GM15510 (cell line): ENCODE results near the gene HSD3B7.

ENCODE experiments used
- POLR2A ChIP-seq: IDR thresholded peaks from 3 replicates; pipeline ENCODE4 v1.6.1; 2011; ENCODE audit warnings: borderline replicate concordance; ENCODE audit not compliant: insufficient read length; ENCODE audit errors: extremely low read depth

Gene HSD3B7

DNA sequence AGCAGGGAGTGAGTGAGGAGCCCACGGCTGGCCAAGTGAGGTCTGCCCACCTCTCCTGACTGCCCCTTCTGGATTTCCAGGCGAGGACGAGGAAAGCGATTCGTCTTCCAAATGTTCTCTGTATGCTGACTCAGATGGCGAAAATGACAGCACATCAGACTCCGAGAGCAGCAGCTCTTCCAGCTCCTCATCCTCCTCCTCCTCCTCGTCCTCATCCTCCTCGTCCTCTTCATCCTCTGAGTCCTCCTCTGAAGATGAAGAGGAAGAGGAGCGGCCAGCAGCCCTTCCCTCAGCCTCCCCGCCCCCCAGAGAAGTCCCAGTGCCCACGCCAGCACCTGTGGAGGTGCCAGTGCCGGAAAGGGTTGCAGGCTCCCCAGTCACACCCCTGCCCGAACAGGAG lies 13.7 kb upstream of the HSD3B7 start:
- no peak for TF ChIP-seq POLR2A

DNA sequence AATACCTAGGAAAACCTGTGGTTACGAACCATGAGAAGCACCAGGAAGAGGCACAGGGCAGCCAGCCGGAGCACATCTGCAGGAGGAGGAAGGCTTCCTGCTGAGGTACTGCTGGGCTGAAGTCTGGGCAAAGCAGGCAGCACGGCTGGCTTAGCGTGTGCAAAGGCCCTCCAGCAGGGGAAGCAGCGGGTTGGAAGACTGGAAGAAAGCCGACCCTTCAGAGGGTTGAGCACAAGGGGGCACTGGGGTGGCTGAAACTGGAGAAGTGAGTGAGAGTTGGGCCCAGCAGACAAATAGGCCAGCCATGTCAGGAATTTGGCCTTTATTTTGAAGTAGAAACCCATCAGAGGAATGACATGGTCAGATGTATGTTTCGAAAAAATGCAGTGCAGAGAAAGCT lies 12.1 kb upstream of the HSD3B7 start:
- no peak for TF ChIP-seq POLR2A

DNA sequence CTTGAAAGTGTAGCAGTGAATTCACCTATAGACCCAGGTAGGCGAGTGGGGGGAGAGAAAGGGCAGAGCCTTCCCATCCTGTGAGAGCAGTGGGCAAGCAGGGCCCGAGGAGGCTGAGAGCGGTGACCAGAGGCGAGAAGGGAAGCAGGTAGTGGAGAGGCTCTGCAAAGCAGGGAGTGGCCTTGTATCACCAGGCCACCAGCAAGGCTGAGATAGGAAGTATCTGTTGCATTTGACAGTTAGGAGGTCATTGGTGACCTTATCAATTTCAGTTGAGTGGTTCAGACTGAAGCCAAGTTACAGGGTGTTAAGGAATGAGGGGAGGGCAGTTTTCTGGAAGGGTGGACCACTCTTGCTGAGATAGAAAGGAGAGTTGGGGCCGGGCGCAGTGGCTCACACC lies 10.7 kb upstream of the HSD3B7 start:
- no peak for TF ChIP-seq POLR2A

DNA sequence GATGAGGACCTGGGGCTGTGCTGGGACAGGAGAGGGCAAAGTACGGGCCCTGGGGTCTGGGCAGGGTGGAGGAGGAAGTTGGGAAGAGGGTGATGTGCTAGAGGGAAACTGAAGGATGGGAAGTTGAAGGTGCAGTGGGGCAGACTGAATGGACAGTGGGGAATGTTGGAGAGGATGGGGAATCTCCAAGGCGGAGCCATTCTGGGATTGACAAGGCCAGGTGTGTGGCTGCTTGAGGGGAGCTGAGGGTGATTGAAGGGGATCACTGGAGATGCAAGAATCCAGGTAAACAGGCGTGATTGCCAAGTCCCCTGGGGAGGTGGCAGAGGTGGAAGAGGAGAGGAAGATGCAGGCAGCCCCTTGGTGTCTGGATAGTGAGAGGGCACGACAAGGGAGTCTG lies 8.5 kb upstream of the HSD3B7 start:
- TF ChIP-seq POLR2A, result no peak

DNA sequence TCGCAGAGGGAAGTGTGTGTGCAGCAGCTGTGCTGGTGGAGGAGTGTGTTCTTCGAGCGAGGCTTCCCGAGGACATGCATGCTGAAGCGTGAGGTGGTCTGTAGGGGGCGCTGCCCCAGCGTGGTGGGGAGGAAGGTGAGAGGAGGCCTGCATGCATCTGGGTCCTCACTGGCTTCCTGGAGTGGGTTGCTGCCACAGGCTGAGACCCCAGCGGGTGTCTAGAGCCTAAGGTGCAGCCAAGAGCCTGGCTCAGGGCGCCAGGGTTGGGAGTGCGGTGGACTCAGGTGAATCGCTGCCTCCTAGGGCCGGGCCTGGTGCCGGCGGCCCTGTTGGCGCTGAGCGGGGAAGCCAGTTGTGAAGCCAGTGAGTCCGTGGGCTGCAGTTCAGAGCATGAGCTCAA lies 7.5 kb upstream of the HSD3B7 start:
- no peak for TF ChIP-seq POLR2A

DNA sequence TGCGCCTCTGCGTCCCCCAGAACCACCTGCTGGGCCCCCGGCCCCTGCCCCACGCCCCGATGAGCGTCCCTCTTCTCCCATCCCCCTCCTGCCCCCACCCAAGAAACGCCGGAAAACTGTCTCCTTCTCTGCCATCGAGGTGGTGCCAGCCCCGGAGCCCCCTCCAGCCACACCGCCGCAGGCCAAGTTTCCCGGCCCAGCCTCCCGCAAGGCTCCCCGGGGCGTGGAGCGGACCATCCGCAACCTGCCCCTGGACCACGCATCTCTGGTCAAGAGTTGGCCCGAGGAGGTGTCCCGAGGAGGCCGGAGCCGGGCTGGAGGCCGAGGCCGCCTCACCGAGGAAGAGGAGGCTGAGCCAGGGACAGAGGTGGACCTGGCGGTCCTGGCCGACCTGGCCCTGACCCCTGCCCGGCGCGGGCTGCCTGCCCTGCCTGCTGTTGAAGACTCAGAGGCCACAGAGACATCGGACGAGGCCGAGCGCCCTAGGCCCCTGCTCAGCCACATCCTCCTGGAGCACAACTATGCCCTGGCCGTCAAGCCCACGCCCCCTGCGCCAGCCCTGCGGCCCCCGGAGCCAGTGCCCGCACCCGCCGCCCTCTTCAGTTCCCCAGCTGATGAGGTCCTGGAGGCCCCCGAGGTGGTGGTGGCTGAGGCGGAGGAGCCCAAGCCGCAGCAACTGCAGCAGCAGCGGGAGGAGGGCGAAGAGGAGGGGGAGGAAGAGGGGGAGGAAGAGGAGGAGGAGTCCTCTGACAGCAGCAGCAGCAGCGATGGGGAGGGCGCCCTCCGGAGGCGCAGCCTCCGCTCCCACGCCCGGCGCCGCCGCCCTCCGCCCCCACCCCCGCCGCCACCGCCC lies 5.6 kb upstream of the HSD3B7 start:
- no peak for TF ChIP-seq POLR2A

DNA sequence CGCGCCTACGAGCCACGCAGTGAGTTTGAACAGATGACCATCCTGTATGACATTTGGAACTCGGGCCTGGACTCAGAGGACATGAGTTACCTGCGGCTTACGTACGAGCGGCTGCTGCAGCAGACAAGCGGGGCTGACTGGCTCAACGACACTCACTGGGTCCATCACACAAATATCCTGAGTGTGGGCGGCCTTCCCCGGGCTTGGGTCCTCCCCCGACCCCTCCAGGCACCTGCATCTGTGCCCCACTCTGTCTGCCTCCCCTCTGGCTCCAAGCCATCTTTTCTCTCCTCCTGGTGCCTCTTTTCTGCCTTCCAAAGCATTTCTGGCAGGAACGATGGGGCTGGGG lies 5.0 kb upstream of the HSD3B7 start:
- no peak for TF ChIP-seq POLR2A

DNA sequence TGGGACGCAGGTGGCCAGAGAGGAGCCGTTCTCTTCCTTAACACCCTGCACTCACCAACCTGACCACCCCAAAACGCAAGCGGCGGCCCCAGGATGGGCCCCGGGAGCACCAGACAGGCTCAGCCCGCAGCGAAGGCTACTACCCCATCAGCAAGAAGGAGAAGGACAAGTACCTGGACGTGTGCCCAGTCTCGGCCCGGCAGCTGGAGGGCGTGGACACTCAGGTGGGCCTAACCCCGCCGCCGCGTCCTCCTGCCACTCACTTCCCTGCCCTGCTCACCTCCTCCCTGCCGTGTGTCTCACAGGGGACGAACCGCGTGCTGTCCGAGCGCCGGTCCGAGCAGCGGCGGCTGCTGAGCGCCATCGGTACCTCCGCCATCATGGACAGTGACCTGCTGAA lies 4.6 kb upstream of the HSD3B7 start:
- no peak for TF ChIP-seq POLR2A

DNA sequence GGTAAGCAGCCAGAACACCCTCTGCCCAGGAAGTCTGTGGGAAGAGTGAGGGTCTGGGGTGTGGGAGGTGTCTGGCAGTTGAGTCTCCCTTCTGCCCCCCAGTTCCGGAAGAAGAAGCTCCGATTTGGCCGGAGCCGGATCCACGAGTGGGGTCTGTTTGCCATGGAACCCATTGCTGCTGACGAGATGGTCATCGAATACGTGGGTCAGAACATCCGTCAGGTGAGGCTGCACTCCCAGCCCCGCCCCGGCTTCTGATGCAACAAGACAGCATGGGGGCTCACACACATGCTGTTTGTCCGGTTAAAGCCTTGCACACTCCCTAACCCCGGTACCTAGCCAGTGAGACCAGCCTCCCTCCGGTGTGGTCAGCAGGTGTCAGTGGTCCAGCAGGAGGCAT lies 4.0 kb upstream of the HSD3B7 start:
- TF ChIP-seq POLR2A, result no peak

DNA sequence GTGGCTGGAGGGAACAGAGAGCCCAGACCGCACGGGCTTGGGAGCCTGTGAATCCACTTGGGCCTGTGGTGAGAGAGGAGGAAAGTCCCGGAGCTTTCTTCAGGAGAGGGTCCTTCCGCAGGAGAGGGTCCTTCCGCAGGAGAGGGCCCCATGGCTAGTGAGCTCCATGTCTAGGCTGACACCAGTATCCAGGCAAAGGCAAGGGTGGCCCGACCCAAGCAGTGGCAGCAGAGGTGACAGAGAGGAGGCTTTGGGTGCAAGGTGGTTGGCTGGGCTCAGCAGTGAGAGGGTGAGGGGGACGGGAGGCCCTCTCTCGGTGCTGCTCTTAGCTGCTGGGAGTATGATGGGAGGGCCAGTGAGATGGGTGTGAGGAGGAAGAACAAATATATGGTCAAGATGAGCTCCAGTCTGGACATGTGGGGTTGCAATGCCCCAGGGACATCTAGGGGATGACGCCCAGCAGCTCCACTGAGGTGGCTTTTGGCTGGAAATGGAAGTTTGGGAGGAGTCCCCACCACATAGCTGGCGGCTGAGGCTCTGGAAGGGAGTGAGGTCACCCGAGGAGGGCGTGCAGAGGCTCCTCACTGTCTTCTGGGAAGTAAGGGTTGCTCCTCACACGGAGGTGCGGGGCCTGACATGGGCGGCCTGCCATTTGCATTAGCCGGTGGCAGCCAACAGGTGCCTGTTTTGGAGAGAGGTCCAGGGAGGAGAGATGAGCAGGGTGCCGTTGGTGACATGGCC lies 2.3 kb upstream of the HSD3B7 start:
- TF ChIP-seq POLR2A, result no peak

DNA sequence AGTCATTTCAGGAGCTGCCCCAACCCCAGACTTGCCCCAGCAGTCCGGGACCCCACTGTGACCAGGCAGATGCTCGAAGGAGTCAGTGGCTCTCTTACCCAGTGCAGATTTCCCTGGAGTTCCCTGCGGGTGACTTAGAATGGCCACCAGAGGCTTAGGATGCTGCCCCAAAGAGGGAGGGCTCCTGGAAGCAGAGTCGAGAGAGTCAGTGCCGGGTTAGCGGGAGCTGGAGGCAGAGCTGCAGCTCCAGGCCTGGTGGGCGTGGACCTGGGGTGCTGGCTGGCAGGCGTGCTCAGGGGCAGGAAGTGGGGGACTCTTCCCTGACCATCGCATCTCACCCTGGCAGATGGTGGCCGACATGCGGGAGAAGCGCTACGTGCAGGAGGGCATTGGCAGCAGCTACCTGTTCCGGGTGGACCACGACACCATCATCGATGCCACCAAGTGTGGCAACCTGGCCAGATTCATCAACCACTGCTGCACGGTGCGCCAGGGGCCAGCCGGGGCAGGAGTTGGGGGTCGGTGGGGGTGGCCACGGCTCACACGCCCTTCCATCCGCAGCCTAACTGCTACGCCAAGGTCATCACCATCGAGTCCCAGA lies 1.6 kb upstream of the HSD3B7 start:
- TF ChIP-seq POLR2A, result no peak

DNA sequence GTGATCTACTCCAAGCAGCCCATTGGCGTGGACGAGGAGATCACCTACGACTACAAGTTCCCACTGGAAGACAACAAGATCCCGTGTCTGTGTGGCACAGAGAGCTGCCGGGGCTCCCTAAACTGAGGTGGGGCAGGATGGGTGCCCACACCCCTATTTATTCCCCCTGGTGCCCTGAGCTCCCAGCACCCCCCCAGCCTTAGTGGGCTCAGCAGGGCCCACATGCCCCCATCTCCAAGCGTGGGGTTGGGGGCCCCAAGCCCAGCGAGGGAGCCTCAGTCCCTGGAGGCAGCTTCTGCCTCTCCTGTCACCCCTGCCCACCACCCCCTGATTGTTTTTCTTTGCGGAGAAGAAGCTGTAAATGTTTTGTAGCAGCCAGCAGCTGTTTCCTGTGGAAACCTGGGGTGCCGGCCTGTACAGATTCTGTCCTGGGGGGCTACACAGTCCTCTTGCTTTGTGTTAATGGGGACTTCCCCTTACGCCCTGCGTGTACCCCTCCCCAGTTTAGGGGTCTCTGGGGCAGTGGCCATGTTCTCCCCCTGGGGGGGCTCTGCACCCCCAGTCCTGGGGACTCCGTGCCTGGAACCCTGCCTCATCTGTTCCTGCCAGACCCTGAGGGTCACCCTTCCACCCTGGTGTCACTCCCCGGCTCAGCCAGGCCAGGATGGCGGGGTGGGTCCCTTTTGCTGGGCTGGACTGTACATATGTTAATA lies 953 bp upstream of the HSD3B7 start:
- no peak for TF ChIP-seq POLR2A

DNA sequence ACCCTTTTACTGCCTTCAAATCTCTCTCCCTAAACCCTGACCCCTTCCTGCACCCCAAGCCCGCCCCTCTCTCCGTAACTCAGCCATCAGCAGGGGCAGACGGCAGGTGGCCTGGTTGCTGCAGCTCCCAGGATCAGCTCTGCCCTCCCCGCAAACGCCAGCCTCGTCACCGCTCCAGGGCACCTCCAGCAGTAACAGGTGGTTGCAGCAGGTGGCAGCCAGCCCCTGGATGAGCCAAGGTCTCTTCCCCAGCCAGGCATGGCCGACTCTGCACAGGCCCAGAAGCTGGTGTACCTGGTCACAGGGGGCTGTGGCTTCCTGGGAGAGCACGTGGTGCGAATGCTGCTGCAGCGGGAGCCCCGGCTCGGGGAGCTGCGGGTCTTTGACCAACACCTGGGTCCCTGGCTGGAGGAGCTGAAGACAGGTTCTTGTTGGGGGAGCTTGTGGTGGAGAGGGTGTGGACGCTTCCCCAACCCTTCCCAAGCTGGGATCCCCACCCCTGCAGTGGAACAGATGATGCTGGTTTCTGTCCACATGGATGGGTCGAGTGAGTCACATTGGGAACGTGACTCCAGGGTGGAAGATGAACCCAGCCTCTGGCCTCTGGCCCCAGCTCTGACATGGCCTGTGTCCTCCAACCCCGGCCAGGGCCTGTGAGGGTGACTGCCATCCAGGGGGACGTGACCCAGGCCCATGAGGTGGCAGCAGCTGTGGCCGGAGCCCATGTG lies 558 bp downstream of the HSD3B7 start:
- TF ChIP-seq POLR2A, result no peak
